ENCODE results near the gene HK1. TPM values are rescaled to one million over a fixed set of nuclear protein-coding genes. Genes with fewer than 3 reads are reported as not detected.

HK1 gene
- total and polyA plus RNA-seq, 2 experiments from 2014 or later, result 31.1 to 42.5 TPM

- no peaks in the 10 kb centered on the region for H3K9me3 ChIP-seq (ENCODE audit: low read depth)
- no peak for TF ChIP-seq EZH2phosphoT487 (IDR thresholded peaks at IDR 0.05; ENCODE audit: low read depth, severe bottlenecking, unreplicated experiment)
- TF ChIP-seq EZH2 (IDR thresholded peaks at IDR 0.05; ENCODE audit: borderline replicate concordance), result no peak
- no peak for TF ChIP-seq CTCF (IDR thresholded peaks at IDR 0.05; ENCODE audit: poor library complexity)
- H4K20me1 ChIP-seq (ENCODE audit: insufficient read depth, poor library complexity, severe bottlenecking), result no peaks in the 10 kb centered on the region
- H3K36me3 ChIP-seq (replicated peaks; ENCODE audit: insufficient read depth, low read depth), result no peaks in the 10 kb centered on the region
- WGBS (ENCODE audit: low lambda C conversion rate, missing lambda C conversion rate), result 79% methylated on average over 11 of the region's 11 CpGs
- no peaks in the 10 kb centered on the region for H3K79me2 ChIP-seq
- no peaks in the 10 kb centered on the region for H3K27me3 ChIP-seq
- no peaks in the 10 kb centered on the region for H3K4me1 ChIP-seq (ENCODE audit: insufficient read depth)
- no peak overlapping the region for H2AFZ ChIP-seq
- DNase-seq (ENCODE audit: low spot score), result no peak
- no peak overlapping the region for H3K4me3 ChIP-seq
- H3K4me2 ChIP-seq, result no peak overlapping the region
- no peak overlapping the region for H3K27ac ChIP-seq
- no peaks in the 10 kb centered on the region for H3K9me2 ChIP-seq (replicated peaks; ENCODE audit: insufficient read depth)
Measured at GRCh38 chr10:69295027-69295636, 16.8 kb downstream of the HK1 start.

- no peak overlapping the region for H3K4me3 ChIP-seq
- TF ChIP-seq EZH2phosphoT487 (IDR thresholded peaks at IDR 0.05; ENCODE audit: low read depth, severe bottlenecking, unreplicated experiment), result no peak
- no peak for TF ChIP-seq CTCF (IDR thresholded peaks at IDR 0.05; ENCODE audit: poor library complexity)
- H3K4me2 ChIP-seq, result no peak overlapping the region
- H3K9me3 ChIP-seq (ENCODE audit: low read depth), result no peaks in the 10 kb centered on the region
- H3K27ac ChIP-seq, result no peak overlapping the region
- H3K79me2 ChIP-seq, result no peaks in the 10 kb centered on the region
- no peaks in the 10 kb centered on the region for H4K20me1 ChIP-seq (ENCODE audit: insufficient read depth, poor library complexity, severe bottlenecking)
- no peaks in the 10 kb centered on the region for H3K9me2 ChIP-seq (replicated peaks; ENCODE audit: insufficient read depth)
- no peaks in the 10 kb centered on the region for H3K4me1 ChIP-seq (ENCODE audit: insufficient read depth)
- H3K36me3 ChIP-seq (replicated peaks; ENCODE audit: insufficient read depth, low read depth), result no peaks in the 10 kb centered on the region
- WGBS (ENCODE audit: low lambda C conversion rate, missing lambda C conversion rate), result 91% methylated on average over 3 of the region's 3 CpGs
- no peak overlapping the region for H2AFZ ChIP-seq
- H3K27me3 ChIP-seq, result no peaks in the 10 kb centered on the region
- DNase-seq (ENCODE audit: low spot score), result no peak
Measured at GRCh38 chr10:69303632-69304051, 25.3 kb downstream of the HK1 start.

GRCh38 chr10:69306421-69306820 lies 28.1 kb downstream of the HK1 start:
- TF ChIP-seq EZH2phosphoT487 (IDR thresholded peaks at IDR 0.05; ENCODE audit: low read depth, severe bottlenecking, unreplicated experiment), result no peak
- TF ChIP-seq EZH2 (IDR thresholded peaks at IDR 0.05; ENCODE audit: borderline replicate concordance), result no peak
- no peak for TF ChIP-seq CTCF (IDR thresholded peaks at IDR 0.05; ENCODE audit: poor library complexity)
- H3K4me1 ChIP-seq (ENCODE audit: insufficient read depth), result no peaks in the 10 kb centered on the region
- 96% methylated on average over 2 of the region's 2 CpGs for WGBS (ENCODE audit: low lambda C conversion rate, missing lambda C conversion rate)
- no peak overlapping the region for H3K4me3 ChIP-seq
- no peaks in the 10 kb centered on the region for H3K36me3 ChIP-seq (replicated peaks; ENCODE audit: insufficient read depth, low read depth)
- H3K9me2 ChIP-seq (replicated peaks; ENCODE audit: insufficient read depth), result no peaks in the 10 kb centered on the region
- no peak overlapping the region for H3K4me2 ChIP-seq
- no peaks in the 10 kb centered on the region for H4K20me1 ChIP-seq (ENCODE audit: insufficient read depth, poor library complexity, severe bottlenecking)
- H3K9me3 ChIP-seq (ENCODE audit: low read depth), result no peaks in the 10 kb centered on the region
- H3K27me3 ChIP-seq, result no peaks in the 10 kb centered on the region
- no peak for DNase-seq (ENCODE audit: low spot score)
- H3K79me2 ChIP-seq, result no peaks in the 10 kb centered on the region
- no peak overlapping the region for H3K27ac ChIP-seq
- H2AFZ ChIP-seq, result no peak overlapping the region

Measured in hepatocyte (in vitro differentiated cells).